ENCODE data around the gene LRRC46. TPM values are rescaled to one million over a fixed set of nuclear protein-coding genes. Genes with fewer than 3 reads are reported as not detected.

The LRRC46 gene
- total and polyA plus RNA-seq, 9 of the 15 experiments (the other 6 are each of a cell fraction or from before 2014, with no cell fraction given), result 0.39 to 1.4 (median 0.53) TPM; not detected in 1

DNA sequence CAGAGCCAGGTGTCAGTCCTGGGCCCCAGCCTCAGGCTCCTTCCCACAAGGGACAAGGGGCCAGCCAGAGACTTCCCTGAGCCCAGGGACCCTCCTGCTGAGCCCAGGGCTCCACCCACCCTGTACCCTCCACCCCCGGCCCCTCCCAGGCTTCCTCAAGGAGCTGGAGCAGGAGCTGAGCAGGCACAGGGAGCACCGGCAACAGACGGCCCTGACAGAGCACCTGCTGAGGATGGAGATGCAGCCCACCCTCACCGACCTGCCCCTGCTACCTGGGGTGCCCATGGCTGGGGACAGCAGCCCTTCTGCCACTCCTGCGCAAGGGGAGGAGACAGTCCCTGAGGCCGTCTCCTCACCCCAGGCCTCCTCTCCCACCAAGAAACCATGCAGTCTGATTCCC is 5.1 kb downstream of the LRRC46 start:
- peaks cover 20% of the 10 kb centered on the region; the same call in 1 of the 3 replicates for H3K36me3 ChIP-seq (ENCODE audit: control insufficient read depth, insufficient read depth, low read length)
- H3K9ac ChIP-seq (ENCODE audit: insufficient read depth in 1 of 2, low read depth in 2 of 2, low read length in 2 of 2), result peak overlapping the region in 1 of 2 experiments; percentile 14; a peak in 1 of 4 replicates
- H3K9me1 ChIP-seq (ENCODE audit: control insufficient read depth, insufficient read depth, low read length), result no peaks in the 10 kb centered on the region
- H3K4me1 ChIP-seq (replicated peaks in 1 of 2; ENCODE audit: control insufficient read depth in 2 of 2, insufficient read depth in 2 of 2, low read length in 2 of 2), result peaks cover 35 to 38% of the 10 kb centered on the region in 2 experiments
- H3K27ac ChIP-seq (ENCODE audit: extremely low read depth, low read depth, low read length), result no peak overlapping the region
- no peak for ATAC-seq
- H3K79me2 ChIP-seq (ENCODE audit: control insufficient read depth, insufficient read depth, low read length), result peaks cover 12% of the 10 kb centered on the region
- H3K27me3 ChIP-seq (ENCODE audit: control insufficient read depth in 2 of 2, insufficient read depth in 2 of 2, low read length in 2 of 2), result no peaks in the 10 kb centered on the region
- in situ Hi-C loops (cut with MboI) (no loop called here), intact Hi-C loops (cut with micrococcal nuclease) (no loop called here)
- POLR2A ChIA-PET, result interaction anchor here (0.6 to 1.7 kb wide), 4 partner anchors 9 to 59 kb away, joined by 3 to 5 read pairs (median 3); no protein-coding TSS in a partner anchor
- no peak overlapping the region for H2AFZ ChIP-seq (ENCODE audit: low read depth, low read length)
- WGBS (ENCODE audit: insufficient coverage, low coverage, missing lambda C conversion rate), result 100% methylated on average over 3 of the region's 6 CpGs
- no TSS peak for BruUV-seq (replicated peaks)
- CTCF ChIA-PET (ENCODE audit: low intra/inter-chr PET ratio), result no interaction called here
- FAIRE-seq, result no peak
- DNase-seq (ENCODE audit: extremely low read depth in 1 of 4, low spot score in 3 of 4), result no peak
- H3K4me2 ChIP-seq (ENCODE audit: insufficient read depth, low read length), result no peak overlapping the region
- no peaks in the 10 kb centered on the region for H4K20me1 ChIP-seq (replicated peaks; ENCODE audit: control insufficient read depth, insufficient read depth, low read length)
- no peaks in the 10 kb centered on the region for H3K9me3 ChIP-seq (replicated peaks; ENCODE audit: control insufficient read depth, insufficient read depth, low read depth, low read length)
- no peak overlapping the region for H3K4me3 ChIP-seq
- TF ChIP-seq SNIP1 (IDR thresholded peaks at IDR 0.05; ENCODE audit: low read depth) (no peak), ZNF143 (CRISPR knock-in tag; IDR thresholded peaks at IDR 0.05) (no peak), RBM25 (IDR thresholded peaks at IDR 0.05; ENCODE audit: low read depth, low read length, severe bottlenecking) (no peak), KLF1 (tag; IDR thresholded peaks at IDR 0.05) (no peak), ZFP1 (CRISPR knock-in tag; IDR thresholded peaks at IDR 0.05) (no peak), STAT5B (CRISPR knock-in tag; IDR thresholded peaks at IDR 0.05) (no peak)
- TF ChIP-seq, protein P1, sequence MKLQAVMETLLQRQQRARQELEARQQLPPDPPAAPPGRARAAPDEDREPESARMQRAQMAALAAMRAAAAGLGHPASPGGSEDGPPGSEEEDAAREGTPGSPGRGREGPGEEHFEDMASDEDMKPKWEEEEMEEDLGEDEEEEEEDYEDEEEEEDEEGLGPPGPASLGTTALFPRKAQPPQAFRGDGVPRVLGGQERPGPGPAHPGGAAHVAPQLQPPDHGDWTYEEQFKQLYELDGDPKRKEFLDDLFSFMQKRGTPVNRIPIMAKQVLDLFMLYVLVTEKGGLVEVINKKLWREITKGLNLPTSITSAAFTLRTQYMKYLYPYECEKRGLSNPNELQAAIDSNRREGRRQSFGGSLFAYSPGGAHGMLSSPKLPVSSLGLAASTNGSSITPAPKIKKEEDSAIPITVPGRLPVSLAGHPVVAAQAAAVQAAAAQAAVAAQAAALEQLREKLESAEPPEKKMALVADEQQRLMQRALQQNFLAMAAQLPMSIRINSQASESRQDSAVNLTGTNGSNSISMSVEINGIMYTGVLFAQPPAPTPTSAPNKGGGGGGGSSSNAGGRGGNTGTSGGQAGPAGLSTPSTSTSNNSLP (IDR thresholded peaks at IDR 0.05; ENCODE audit: borderline replicate concordance, low read depth, low read length), result no peak
- TF ChIP-seq, protein P2, sequence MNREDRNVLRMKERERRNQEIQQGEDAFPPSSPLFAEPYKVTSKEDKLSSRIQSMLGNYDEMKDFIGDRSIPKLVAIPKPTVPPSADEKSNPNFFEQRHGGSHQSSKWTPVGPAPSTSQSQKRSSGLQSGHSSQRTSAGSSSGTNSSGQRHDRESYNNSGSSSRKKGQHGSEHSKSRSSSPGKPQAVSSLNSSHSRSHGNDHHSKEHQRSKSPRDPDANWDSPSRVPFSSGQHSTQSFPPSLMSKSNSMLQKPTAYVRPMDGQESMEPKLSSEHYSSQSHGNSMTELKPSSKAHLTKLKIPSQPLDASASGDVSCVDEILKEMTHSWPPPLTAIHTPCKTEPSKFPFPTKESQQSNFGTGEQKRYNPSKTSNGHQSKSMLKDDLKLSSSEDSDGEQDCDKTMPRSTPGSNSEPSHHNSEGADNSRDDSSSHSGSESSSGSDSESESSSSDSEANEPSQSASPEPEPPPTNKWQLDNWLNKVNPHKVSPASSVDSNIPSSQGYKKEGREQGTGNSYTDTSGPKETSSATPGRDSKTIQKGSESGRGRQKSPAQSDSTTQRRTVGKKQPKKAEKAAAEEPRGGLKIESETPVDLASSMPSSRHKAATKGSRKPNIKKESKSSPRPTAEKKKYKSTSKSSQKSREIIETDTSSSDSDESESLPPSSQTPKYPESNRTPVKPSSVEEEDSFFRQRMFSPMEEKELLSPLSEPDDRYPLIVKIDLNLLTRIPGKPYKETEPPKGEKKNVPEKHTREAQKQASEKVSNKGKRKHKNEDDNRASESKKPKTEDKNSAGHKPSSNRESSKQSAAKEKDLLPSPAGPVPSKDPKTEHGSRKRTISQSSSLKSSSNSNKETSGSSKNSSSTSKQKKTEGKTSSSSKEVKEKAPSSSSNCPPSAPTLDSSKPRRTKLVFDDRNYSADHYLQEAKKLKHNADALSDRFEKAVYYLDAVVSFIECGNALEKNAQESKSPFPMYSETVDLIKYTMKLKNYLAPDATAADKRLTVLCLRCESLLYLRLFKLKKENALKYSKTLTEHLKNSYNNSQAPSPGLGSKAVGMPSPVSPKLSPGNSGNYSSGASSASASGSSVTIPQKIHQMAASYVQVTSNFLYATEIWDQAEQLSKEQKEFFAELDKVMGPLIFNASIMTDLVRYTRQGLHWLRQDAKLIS (CRISPR knock-in tag; IDR thresholded peaks at IDR 0.05), result no peak
- TF ChIP-seq, protein P3, sequence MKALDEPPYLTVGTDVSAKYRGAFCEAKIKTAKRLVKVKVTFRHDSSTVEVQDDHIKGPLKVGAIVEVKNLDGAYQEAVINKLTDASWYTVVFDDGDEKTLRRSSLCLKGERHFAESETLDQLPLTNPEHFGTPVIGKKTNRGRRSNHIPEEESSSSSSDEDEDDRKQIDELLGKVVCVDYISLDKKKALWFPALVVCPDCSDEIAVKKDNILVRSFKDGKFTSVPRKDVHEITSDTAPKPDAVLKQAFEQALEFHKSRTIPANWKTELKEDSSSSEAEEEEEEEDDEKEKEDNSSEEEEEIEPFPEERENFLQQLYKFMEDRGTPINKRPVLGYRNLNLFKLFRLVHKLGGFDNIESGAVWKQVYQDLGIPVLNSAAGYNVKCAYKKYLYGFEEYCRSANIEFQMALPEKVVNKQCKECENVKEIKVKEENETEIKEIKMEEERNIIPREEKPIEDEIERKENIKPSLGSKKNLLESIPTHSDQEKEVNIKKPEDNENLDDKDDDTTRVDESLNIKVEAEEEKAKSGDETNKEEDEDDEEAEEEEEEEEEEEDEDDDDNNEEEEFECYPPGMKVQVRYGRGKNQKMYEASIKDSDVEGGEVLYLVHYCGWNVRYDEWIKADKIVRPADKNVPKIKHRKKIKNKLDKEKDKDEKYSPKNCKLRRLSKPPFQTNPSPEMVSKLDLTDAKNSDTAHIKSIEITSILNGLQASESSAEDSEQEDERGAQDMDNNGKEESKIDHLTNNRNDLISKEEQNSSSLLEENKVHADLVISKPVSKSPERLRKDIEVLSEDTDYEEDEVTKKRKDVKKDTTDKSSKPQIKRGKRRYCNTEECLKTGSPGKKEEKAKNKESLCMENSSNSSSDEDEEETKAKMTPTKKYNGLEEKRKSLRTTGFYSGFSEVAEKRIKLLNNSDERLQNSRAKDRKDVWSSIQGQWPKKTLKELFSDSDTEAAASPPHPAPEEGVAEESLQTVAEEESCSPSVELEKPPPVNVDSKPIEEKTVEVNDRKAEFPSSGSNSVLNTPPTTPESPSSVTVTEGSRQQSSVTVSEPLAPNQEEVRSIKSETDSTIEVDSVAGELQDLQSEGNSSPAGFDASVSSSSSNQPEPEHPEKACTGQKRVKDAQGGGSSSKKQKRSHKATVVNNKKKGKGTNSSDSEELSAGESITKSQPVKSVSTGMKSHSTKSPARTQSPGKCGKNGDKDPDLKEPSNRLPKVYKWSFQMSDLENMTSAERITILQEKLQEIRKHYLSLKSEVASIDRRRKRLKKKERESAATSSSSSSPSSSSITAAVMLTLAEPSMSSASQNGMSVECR (CRISPR knock-in tag; IDR thresholded peaks at IDR 0.05), result no peak
- TF ChIP-seq, protein P4, sequence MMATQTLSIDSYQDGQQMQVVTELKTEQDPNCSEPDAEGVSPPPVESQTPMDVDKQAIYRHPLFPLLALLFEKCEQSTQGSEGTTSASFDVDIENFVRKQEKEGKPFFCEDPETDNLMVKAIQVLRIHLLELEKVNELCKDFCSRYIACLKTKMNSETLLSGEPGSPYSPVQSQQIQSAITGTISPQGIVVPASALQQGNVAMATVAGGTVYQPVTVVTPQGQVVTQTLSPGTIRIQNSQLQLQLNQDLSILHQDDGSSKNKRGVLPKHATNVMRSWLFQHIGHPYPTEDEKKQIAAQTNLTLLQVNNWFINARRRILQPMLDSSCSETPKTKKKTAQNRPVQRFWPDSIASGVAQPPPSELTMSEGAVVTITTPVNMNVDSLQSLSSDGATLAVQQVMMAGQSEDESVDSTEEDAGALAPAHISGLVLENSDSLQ (IDR thresholded peaks at IDR 0.05), result no peak
